ENCODE results near the gene FBRSL1.

Gene FBRSL1

DNA sequence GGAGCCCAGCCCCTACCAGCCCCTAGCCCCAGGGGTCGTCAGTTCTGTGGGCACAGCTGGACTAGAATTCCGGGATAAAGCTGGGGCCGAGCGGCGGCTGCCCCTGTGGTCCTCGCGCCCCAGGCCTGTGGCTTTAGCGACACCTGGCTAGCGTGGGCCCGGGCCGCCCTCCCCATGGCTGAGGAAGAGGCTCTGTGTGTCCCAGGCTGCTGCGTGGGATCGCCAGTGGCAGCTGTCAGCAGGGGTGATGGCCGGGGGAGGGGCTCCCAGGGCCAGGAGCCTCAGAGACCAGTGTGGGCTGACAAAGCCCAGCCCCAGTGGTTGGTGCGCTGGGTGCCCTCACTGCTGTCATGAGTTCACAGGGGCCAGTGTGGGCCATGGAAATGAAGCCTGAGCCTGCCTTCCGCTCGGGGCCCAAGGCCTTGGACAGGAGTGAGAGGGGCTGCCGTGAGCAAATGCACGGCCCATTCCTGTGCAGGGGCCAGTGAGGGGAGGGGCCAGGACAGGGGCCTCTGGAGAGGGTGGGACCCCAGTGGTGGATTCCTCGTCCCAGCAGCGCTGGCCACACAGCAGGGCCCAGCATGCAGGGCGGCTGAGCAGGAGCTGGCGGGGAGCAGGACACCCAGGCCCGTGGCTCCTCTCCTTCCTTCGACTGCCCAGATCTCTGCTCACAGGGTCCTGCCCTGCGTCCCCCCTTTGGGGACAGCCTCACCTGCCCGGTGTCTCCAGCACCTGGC, 11.4 kb downstream of the FBRSL1 start:
- Histone ChIP-seq H3K9me3 (ENCODE audit: control insufficient read depth in 5 of 5, low read length in 5 of 5) (no peaks in the 10 kb centered on the region), H3K27ac (ENCODE audit: low read depth, low read length) (no peak overlapping the region), H3K36me3 (ENCODE audit: control insufficient read depth in 5 of 5, insufficient read depth in 5 of 5, low read length in 5 of 5) (no peaks in the 10 kb centered on the region)

DNA sequence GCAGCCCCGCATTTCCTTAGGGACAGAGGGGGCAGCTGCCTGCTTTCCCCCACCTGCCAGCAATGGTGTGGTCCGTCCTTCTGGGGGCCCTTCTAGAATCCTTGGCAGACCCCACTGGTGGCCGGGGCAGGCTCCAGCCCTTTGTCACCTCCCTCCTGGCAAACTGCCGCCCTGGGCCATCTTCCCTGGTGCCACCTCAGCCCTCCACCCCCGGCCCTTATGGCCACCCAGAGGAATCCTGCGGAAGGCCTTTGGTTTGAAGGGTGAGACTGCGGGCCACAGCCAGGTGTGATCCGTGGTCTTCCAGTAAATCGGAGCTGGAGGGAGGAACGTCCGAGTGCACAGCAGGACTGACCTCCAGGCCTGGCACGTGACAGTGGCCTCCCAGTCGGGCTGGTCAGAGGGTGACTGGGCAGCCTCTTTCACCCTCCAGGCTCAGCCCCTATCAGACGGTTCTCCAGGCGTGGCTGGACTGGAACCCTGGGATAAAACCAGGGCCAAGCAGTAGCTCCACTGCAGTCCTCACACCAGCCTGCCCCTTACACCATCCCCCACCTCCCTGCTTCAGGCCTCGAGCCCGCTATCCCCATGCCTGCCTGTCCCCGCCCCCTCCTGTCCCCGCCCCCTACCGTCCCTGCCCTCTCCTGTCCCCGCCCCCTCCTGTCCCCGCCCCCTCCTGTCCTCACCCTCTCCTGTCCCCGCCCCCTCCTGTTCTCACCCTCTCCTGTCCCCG, 12.4 kb downstream of the FBRSL1 start:
- H3K27me3 ChIP-seq (ENCODE audit: control insufficient read depth in 5 of 5, insufficient read depth in 4 of 5, low read length in 5 of 5) = no peaks in the 10 kb centered on the region
- no peak overlapping the region for H3K4me3 ChIP-seq (ENCODE audit: low read depth in 1 of 5, low read length in 5 of 5)
- H3K9ac ChIP-seq (ENCODE audit: low read length in 5 of 5) = no peak overlapping the region
- peaks cover 4 to 79% (median 74%) of the 10 kb centered on the region in 5 donors for H3K4me1 ChIP-seq (ENCODE audit: control insufficient read depth in 5 of 5, insufficient read depth in 5 of 5, low read length in 5 of 5)
- H3K36me3 ChIP-seq (ENCODE audit: control insufficient read depth in 5 of 5, insufficient read depth in 5 of 5, low read length in 5 of 5) = no peaks in the 10 kb centered on the region
- no peaks in the 10 kb centered on the region for H3K9me3 ChIP-seq (ENCODE audit: control insufficient read depth in 5 of 5, low read length in 5 of 5)
- no peak overlapping the region for H3K27ac ChIP-seq (ENCODE audit: low read depth, low read length)

More for the DNA sequence above, 11.4 kb downstream of the FBRSL1 start:
- peak overlapping the region in 2 of 5 donors; percentile 35 to 41 for H3K9ac ChIP-seq (ENCODE audit: low read length in 5 of 5)
- H3K27me3 ChIP-seq (ENCODE audit: control insufficient read depth in 5 of 5, insufficient read depth in 4 of 5, low read length in 5 of 5) = no peaks in the 10 kb centered on the region
- H3K4me3 ChIP-seq (ENCODE audit: low read depth in 1 of 5, low read length in 5 of 5) = no peak overlapping the region
- peaks cover under 1 to 78% (median 67%) of the 10 kb centered on the region in 5 donors for H3K4me1 ChIP-seq (ENCODE audit: control insufficient read depth in 5 of 5, insufficient read depth in 5 of 5, low read length in 5 of 5)

DNA sequence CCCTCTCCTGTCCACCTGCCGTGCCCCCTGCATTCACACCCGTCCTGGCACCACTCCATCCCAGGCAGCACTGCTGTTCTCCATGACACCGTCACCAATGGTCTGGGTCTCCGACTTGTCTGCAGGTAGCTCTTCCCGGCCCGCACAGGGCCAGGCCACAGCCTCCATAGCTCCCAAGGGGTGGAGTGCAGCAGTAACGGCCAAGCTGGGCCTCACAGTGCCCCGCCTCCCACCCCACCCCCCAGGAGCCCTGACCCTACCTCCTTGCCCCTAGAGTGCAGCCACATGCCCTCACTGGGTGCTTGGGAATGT, 12.9 kb downstream of the FBRSL1 start:
- Histone ChIP-seq H3K27ac (ENCODE audit: low read depth, low read length) (no peak overlapping the region), H3K4me1 (ENCODE audit: control insufficient read depth in 5 of 5, insufficient read depth in 5 of 5, low read length in 5 of 5) (peaks cover 4 to 76% (median 71%) of the 10 kb centered on the region in 5 donors)

DNA sequence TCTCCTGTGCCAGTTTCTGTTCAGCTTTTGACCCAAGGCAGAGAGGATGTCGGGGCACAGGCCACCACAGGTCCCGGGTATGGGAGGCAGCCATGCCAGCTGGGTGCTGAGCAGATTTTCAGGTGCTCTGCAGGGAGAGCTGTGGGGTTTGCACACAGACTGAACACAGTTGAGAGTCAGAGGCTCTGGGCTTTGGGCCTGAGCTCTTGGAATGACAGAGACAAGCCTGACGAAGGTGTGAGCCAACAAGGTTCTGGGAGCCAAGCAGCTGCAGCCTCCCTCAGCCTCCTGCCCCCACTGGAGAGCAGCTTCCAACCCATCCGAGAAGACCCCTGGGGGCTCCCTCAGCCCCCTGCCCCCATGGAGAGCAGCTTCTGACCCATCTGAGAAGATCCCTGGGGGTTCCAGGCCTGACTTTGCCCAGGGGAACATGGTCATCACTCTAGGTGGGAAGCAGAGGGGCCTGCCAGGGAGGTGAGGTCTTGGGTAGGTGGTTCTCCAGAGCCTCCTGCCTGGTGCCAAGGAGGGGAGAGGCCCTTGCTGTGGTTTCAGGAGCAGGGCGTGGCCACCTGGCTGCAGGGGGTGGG, 13.8 kb downstream of the FBRSL1 start:
- Histone ChIP-seq H3K27ac (ENCODE audit: low read depth, low read length) (no peak overlapping the region), H3K9ac (ENCODE audit: low read length in 5 of 5) (no peak overlapping the region), H3K9me3 (ENCODE audit: control insufficient read depth in 5 of 5, low read length in 5 of 5) (no peaks in the 10 kb centered on the region), H3K27me3 (ENCODE audit: control insufficient read depth in 5 of 5, insufficient read depth in 4 of 5, low read length in 5 of 5) (no peaks in the 10 kb centered on the region), H3K36me3 (ENCODE audit: control insufficient read depth in 5 of 5, insufficient read depth in 5 of 5, low read length in 5 of 5) (peaks cover 0 to 9% (median 5%) of the 10 kb centered on the region in 5 donors), H3K4me1 (ENCODE audit: control insufficient read depth in 5 of 5, insufficient read depth in 5 of 5, low read length in 5 of 5) (peaks cover 4 to 72% (median 68%) of the 10 kb centered on the region in 5 donors), H3K4me3 (ENCODE audit: low read depth in 1 of 5, low read length in 5 of 5) (no peak overlapping the region)

More for the DNA sequence above, 12.9 kb downstream of the FBRSL1 start:
- Histone ChIP-seq H3K4me3 (ENCODE audit: low read depth in 1 of 5, low read length in 5 of 5) (no peak overlapping the region), H3K36me3 (ENCODE audit: control insufficient read depth in 5 of 5, insufficient read depth in 5 of 5, low read length in 5 of 5) (peaks cover 0 to under 1% (median 0%) of the 10 kb centered on the region in 5 donors), H3K9ac (ENCODE audit: low read length in 5 of 5) (no peak overlapping the region), H3K9me3 (ENCODE audit: control insufficient read depth in 5 of 5, low read length in 5 of 5) (no peaks in the 10 kb centered on the region), H3K27me3 (ENCODE audit: control insufficient read depth in 5 of 5, insufficient read depth in 4 of 5, low read length in 5 of 5) (no peaks in the 10 kb centered on the region)

DNA sequence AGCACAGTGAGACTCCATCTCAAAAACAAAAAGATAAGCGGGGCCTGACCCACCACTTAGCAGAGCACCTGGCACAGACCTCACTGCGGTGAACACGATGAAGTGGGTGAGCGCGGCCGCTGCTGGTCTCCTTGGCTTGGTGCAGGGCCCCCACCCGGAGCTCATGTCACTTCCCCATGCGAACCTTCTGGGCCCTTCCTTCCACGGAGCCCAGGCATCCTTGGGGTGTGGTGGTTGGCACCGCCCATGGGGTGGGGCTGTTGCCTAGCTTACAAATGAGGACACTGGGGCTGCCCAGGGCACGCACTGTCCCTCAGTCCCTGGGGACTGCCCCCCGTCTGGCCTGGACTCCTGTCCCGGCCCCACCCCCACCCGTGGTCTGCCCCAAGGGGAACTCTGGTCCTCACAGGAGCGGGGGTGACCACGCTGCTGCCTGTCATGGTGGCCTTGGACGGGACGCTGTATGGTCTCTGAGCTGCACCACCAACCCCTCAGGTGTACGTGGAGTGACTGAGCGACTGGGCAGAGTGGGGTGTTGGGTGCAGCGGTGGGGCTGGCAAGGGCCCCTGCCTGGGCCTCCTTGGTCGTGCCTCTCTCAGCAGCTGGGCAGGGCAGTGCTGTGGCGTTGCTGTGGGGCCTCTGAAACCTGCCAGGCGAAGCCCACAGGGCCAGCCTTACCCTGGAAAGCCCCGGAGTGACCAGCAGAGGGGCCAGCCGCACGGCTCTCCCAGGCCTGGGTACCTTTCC, 15.3 kb downstream of the FBRSL1 start:
- Histone ChIP-seq H3K27me3 (ENCODE audit: control insufficient read depth in 5 of 5, insufficient read depth in 4 of 5, low read length in 5 of 5) (no peaks in the 10 kb centered on the region), H3K4me1 (ENCODE audit: control insufficient read depth in 5 of 5, insufficient read depth in 5 of 5, low read length in 5 of 5) (peaks cover 4 to 62% (median 58%) of the 10 kb centered on the region in 5 donors), H3K27ac (ENCODE audit: low read depth, low read length) (no peak overlapping the region), H3K9me3 (ENCODE audit: control insufficient read depth in 5 of 5, low read length in 5 of 5) (no peaks in the 10 kb centered on the region), H3K4me3 (ENCODE audit: low read depth in 1 of 5, low read length in 5 of 5) (no peak overlapping the region), H3K9ac (ENCODE audit: low read length in 5 of 5) (peak overlapping the region in 3 of 5 donors; percentile 26 to 48 (median 35)), H3K36me3 (ENCODE audit: control insufficient read depth in 5 of 5, insufficient read depth in 5 of 5, low read length in 5 of 5) (peaks cover 0 to 24% (median 9%) of the 10 kb centered on the region in 5 donors)

DNA sequence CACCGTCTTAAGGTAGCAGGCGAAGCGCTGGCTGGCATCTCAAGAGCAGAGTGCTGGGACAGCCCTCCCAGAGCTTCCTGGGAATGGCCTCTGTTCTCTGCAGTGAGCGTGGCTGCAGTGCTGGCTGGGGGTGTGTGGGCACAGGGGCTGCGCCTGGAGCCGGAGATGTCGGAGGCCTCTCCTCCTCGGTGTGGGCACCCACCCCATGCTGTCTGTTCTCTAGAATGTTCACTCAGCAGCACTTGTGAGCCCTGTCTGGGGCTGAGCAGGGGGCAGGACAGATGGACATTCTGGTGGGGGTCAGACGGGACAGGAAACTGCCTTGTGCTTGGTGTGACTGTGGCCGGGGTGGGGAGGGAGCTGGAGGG, 15.9 kb downstream of the FBRSL1 start:
- Histone ChIP-seq H3K4me1 (ENCODE audit: control insufficient read depth in 5 of 5, insufficient read depth in 5 of 5, low read length in 5 of 5) (peaks cover 4 to 56% (median 53%) of the 10 kb centered on the region in 5 donors), H3K9ac (ENCODE audit: low read length in 5 of 5) (peak overlapping the region in 2 of 5 donors; percentile 35 to 48), H3K27me3 (ENCODE audit: control insufficient read depth in 5 of 5, insufficient read depth in 4 of 5, low read length in 5 of 5) (no peaks in the 10 kb centered on the region)

DNA sequence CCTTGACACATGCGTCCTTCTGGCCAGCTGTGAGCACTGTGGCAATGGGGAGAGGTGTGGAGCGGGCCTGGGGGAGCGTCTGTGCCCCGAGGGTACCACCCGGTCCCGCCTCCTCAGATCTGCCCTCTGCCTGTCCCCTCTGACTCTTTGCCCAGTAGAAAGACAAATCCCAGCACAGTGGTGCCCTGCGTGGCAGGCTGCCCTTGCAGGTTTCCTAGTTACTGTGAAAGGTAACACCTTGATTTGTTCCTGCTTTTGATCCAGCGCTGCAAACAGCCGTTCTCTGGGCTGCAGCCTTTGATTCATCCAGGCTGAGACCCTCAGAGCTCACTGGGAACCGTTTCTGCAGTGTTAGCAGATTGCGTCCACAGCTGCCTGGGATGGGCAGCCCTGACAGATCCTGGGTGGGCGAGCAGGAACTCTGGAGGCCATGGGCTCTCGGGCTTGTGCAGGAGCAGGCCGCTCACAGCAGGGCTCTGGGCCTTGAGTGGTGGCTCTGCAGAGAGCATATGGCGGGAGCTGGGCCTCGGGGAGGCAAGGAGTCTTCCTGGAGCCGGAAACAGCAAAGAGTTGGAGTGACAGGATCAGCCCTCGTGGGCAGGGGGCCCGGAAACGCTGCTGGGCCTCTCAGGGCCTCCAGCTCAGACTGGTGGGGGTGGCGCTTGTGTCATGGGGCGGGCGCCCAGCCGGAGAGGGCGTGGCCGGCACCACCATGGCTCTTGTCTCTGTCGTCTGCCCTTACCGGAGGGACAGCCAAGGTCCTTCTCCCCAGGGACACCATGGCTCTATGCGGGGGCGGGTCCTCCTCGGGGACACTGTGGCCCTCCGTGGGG, 16.6 kb downstream of the FBRSL1 start:
- Histone ChIP-seq H3K4me1 (ENCODE audit: control insufficient read depth in 5 of 5, insufficient read depth in 5 of 5, low read length in 5 of 5) (peaks cover 4 to 54% (median 46%) of the 10 kb centered on the region in 5 donors), H3K9me3 (ENCODE audit: control insufficient read depth in 5 of 5, low read length in 5 of 5) (no peaks in the 10 kb centered on the region), H3K9ac (ENCODE audit: low read length in 5 of 5) (peak overlapping the region in 3 of 5 donors; percentile 20 to 64 (median 53)), H3K27ac (ENCODE audit: low read depth, low read length) (peak overlapping the region; percentile 7), H3K36me3 (ENCODE audit: control insufficient read depth in 5 of 5, insufficient read depth in 5 of 5, low read length in 5 of 5) (peaks cover 0 to 36% (median 11%) of the 10 kb centered on the region in 5 donors), H3K27me3 (ENCODE audit: control insufficient read depth in 5 of 5, insufficient read depth in 4 of 5, low read length in 5 of 5) (no peaks in the 10 kb centered on the region), H3K4me3 (ENCODE audit: low read depth in 1 of 5, low read length in 5 of 5) (peak overlapping the region in 4 of 5 donors; percentile 19 to 59 (median 44))

More for the DNA sequence above, 15.9 kb downstream of the FBRSL1 start:
- H3K27ac ChIP-seq (ENCODE audit: low read depth, low read length) = no peak overlapping the region
- peaks cover 0 to 29% (median 11%) of the 10 kb centered on the region in 5 donors for H3K36me3 ChIP-seq (ENCODE audit: control insufficient read depth in 5 of 5, insufficient read depth in 5 of 5, low read length in 5 of 5)
- H3K9me3 ChIP-seq (ENCODE audit: control insufficient read depth in 5 of 5, low read length in 5 of 5) = no peaks in the 10 kb centered on the region
- H3K4me3 ChIP-seq (ENCODE audit: low read depth in 1 of 5, low read length in 5 of 5) = no peak overlapping the region

DNA sequence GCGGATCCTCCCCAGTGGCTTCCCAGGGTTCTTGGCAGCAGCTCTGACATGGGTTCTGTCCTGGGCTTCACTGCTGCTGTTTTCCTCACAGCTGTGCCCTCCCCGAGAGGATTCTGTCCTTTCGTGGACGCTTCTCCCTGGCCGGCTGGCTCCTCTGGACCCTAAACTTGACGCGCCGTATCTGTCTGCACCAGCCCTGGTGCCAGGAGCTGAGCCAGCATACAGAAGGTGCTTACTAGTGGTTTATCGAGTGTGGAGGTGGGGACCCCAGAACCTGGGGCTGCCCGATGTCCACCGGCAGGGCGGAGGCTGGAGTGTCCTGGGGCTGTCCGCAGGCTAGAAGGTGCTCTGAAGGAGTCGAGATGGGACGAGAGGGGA, 17.2 kb downstream of the FBRSL1 start:
- peaks cover 0 to 40% (median 11%) of the 10 kb centered on the region in 5 donors for H3K36me3 ChIP-seq (ENCODE audit: control insufficient read depth in 5 of 5, insufficient read depth in 5 of 5, low read length in 5 of 5)
- no peaks in the 10 kb centered on the region for H3K9me3 ChIP-seq (ENCODE audit: control insufficient read depth in 5 of 5, low read length in 5 of 5)
- H3K9ac ChIP-seq (ENCODE audit: low read length in 5 of 5) = peak overlapping the region in 2 of 5 donors; percentile 53 to 64
- peak overlapping the region in 4 of 5 donors; percentile 19 to 59 (median 44) for H3K4me3 ChIP-seq (ENCODE audit: low read depth in 1 of 5, low read length in 5 of 5)
- H3K27me3 ChIP-seq (ENCODE audit: control insufficient read depth in 5 of 5, insufficient read depth in 4 of 5, low read length in 5 of 5) = no peaks in the 10 kb centered on the region
- H3K4me1 ChIP-seq (ENCODE audit: control insufficient read depth in 5 of 5, insufficient read depth in 5 of 5, low read length in 5 of 5) = peaks cover 4 to 51% (median 42%) of the 10 kb centered on the region in 5 donors
- peak overlapping the region; percentile 7 for H3K27ac ChIP-seq (ENCODE audit: low read depth, low read length)
